D341Med (cell line): ENCODE measurements around the gene POU2F3.

Source experiments
- DNase-seq: peaks from one replicate; pipeline ENCODE4 v3.0.0; 2012; ENCODE audit warnings: low spot score

POU2F3 gene

GRCh38 chr11:120210626-120211521 lies 29.1 kb upstream of the POU2F3 start, which contains the start of gene OAF:
Gene OAF (plus strand): TSS chr11:120211032. CDS start chr11:120211280, 248 bp downstream.
- DNase-seq = peak; percentile 86

- DNase-seq = no peak
Observed at GRCh38 chr11:120211522-120212258, 28.2 kb upstream of the POU2F3 start.

GRCh38 chr11:120212259-120212878 lies 27.6 kb upstream of the POU2F3 start:
- no peak for DNase-seq

GRCh38 chr11:120212926-120213325 lies 27.0 kb upstream of the POU2F3 start:
- no peak for DNase-seq

GRCh38 chr11:120214581-120214980 lies 25.4 kb upstream of the POU2F3 start:
- DNase-seq = no peak

- DNase-seq = no peak
Observed at GRCh38 chr11:120215634-120216033, 24.3 kb upstream of the POU2F3 start.

GRCh38 chr11:120216426-120217102 lies 23.4 kb upstream of the POU2F3 start:
- DNase-seq = no peak

GRCh38 chr11:120217526-120217925 lies 22.4 kb upstream of the POU2F3 start:
- no peak for DNase-seq

- DNase-seq = no peak
Observed at GRCh38 chr11:120217941-120218694, 21.8 kb upstream of the POU2F3 start.

GRCh38 chr11:120218695-120219033 lies 21.3 kb upstream of the POU2F3 start:
- DNase-seq = no peak

- no peak for DNase-seq
Observed at GRCh38 chr11:120219232-120219937, 20.6 kb upstream of the POU2F3 start.

GRCh38 chr11:120219938-120220746 lies 19.8 kb upstream of the POU2F3 start:
- no peak for DNase-seq

GRCh38 chr11:120220747-120221037 lies 19.2 kb upstream of the POU2F3 start:
- no peak for DNase-seq

GRCh38 chr11:120221115-120221752 lies 18.7 kb upstream of the POU2F3 start:
- DNase-seq = no peak

GRCh38 chr11:120222916-120223315 lies 17.0 kb upstream of the POU2F3 start:
- no peak for DNase-seq

- DNase-seq = no peak
Observed at GRCh38 chr11:120223793-120224192, 16.1 kb upstream of the POU2F3 start.

GRCh38 chr11:120224361-120224760 lies 15.6 kb upstream of the POU2F3 start:
- no peak for DNase-seq

GRCh38 chr11:120224972-120225909 lies 14.7 kb upstream of the POU2F3 start:
- DNase-seq = no peak

- no peak for DNase-seq
Observed at GRCh38 chr11:120226242-120226641, 13.7 kb upstream of the POU2F3 start.
